Nephron (organoid): ENCODE results near the gene PHOX2A.

Experiments
- H3K27ac Mint-ChIP-seq, 3 experiments: 2 replicates each; pipeline ENCODE4 v1.8.0; 2020; ENCODE audit warnings: mixed read lengths in 3 of 3, mild to moderate bottlenecking in 2 of 3, moderate library complexity in 1 of 3
- H3K27me3 Mint-ChIP-seq: 2 replicates; pipeline ENCODE4 v1.8.0; 2021; ENCODE audit warnings: low read depth, mild to moderate bottlenecking, moderate library complexity, mixed read lengths
- H3K36me3 Mint-ChIP-seq: 2 replicates; pipeline ENCODE4 v1.8.0; 2020; ENCODE audit warnings: low read depth, mixed read lengths
- H3K4me1 Mint-ChIP-seq: 2 replicates; pipeline ENCODE4 v1.8.0; 2020; ENCODE audit warnings: mixed read lengths
- H3K4me3 Mint-ChIP-seq, 3 experiments: 2 replicates each; pipeline ENCODE4 v1.8.0; 2020; ENCODE audit warnings: mild to moderate bottlenecking in 3 of 3, mixed read lengths in 3 of 3, moderate library complexity in 2 of 3
- H3K9me3 Mint-ChIP-seq: 2 replicates; pipeline ENCODE4 v1.8.0; 2020; ENCODE audit warnings: mixed read lengths
- TF ChIP-seq, protein P1 (sequence below), 3 experiments: fragments of 200-600 bp; sonication (generic); IDR thresholded peaks; one replicate each; pipeline ENCODE4 v1.5.0; 2021; ENCODE audit warnings: antibody characterized with exemption in 3 of 3; ENCODE audit not compliant: unreplicated experiment in 3 of 3

The PHOX2A gene

DNA sequence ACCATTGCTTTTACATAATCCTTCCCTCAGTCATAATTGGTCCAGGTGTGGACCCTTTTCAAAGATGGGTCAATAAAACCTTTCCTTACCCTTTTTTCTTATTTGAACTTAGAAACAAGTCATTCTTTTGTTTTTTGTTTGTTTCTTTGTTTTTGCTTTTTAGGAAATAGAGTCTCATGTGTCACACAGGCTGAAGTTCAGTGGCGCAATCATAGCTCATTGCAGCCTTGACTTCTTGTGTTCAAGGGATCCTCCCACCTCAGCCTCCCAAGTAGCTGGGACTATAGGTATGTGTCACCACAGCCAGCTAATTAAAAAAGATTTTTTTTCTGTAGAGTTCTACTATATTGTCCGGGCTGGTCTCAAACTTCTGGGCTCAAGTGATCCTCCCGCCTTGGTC lies 9.4 kb upstream of the PHOX2A start:
- Mint-ChIP-seq H3K9me3 (no peaks in the 10 kb centered on the region), H3K27me3 (peaks cover 55% of the 10 kb centered on the region)
- TF ChIP-seq, protein P1, sequence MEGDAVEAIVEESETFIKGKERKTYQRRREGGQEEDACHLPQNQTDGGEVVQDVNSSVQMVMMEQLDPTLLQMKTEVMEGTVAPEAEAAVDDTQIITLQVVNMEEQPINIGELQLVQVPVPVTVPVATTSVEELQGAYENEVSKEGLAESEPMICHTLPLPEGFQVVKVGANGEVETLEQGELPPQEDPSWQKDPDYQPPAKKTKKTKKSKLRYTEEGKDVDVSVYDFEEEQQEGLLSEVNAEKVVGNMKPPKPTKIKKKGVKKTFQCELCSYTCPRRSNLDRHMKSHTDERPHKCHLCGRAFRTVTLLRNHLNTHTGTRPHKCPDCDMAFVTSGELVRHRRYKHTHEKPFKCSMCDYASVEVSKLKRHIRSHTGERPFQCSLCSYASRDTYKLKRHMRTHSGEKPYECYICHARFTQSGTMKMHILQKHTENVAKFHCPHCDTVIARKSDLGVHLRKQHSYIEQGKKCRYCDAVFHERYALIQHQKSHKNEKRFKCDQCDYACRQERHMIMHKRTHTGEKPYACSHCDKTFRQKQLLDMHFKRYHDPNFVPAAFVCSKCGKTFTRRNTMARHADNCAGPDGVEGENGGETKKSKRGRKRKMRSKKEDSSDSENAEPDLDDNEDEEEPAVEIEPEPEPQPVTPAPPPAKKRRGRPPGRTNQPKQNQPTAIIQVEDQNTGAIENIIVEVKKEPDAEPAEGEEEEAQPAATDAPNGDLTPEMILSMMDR (IDR thresholded peaks at IDR 0.05; ENCODE audit: unreplicated experiment in 3 of 3): no peak

DNA sequence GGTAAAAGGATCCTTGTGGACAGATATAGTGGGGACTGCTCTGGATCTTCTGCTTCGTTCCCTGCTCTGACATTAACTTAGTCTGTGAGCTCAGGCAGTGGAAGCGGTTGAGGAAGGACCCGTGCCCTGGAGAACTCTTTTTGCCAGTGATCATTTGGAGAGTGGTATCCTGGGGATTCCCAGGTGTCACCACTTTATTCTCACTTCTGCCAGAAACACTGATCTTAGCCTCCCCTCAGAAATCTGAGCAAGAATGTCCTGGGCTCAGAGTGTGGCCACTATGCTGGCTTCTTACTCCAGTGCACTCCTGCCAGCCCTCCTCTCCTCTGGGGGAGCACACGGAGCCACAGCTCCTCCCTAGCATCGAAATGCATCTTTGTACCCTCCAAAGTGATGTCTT lies 7.6 kb upstream of the PHOX2A start:
- Mint-ChIP-seq H3K27ac (no peak overlapping the region), H3K27me3 (peaks cover 50% of the 10 kb centered on the region), H3K4me1 (no peaks in the 10 kb centered on the region)

More for the DNA sequence above, 9.4 kb upstream of the PHOX2A start:
- no peaks in the 10 kb centered on the region for H3K36me3 Mint-ChIP-seq
- no peaks in the 10 kb centered on the region for H3K4me1 Mint-ChIP-seq
- H3K27ac Mint-ChIP-seq: no peak overlapping the region
- no peak overlapping the region for H3K4me3 Mint-ChIP-seq

DNA sequence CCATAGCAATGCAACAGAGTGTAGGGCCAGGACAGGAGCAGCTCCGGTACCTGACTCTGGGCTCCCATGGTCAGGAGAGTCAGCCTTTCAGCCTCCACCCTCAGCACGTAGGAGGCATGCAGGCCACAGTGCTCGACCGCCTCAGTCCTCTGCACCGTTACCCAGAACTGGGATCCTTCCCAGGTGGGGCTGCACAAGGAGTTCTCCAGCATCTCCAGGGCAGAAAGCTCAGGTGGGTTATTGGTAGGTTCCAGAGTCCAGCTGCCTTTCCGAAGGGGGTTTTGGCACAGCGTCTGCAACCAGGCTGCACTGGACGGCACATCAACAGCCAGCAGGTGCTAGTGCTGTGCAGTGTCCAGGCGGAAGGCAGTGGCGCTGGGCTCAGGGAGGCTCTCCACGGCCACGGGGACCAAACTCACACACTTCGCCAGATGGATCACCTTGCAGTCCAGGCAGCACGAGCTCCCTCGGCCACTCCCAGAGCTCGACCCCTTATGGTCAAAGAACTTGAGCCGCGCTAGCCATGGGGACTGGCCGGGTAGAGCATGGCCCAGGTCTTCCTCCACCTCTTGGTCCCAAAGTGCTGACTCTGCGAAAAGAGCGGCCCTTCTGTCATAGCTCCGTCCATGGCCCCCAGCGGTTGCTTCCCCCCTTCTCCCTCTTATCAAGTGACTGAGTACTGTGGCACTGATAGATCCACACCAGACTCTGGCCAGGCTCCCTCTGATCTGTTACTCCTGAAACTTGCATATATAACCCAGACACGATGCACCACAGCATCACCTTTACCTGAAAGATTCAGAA lies 6.9 kb upstream of the PHOX2A start:
- H3K27me3 Mint-ChIP-seq: peaks cover 47% of the 10 kb centered on the region
- TF ChIP-seq, protein P1 (IDR thresholded peaks at IDR 0.05; ENCODE audit: unreplicated experiment in 3 of 3): no peak
- H3K9me3 Mint-ChIP-seq: no peaks in the 10 kb centered on the region
- no peaks in the 10 kb centered on the region for H3K36me3 Mint-ChIP-seq
- no peaks in the 10 kb centered on the region for H3K4me1 Mint-ChIP-seq
- H3K4me3 Mint-ChIP-seq: no peak overlapping the region
- no peak overlapping the region for H3K27ac Mint-ChIP-seq

More for the DNA sequence above, 7.6 kb upstream of the PHOX2A start:
- Mint-ChIP-seq H3K36me3 (no peaks in the 10 kb centered on the region), H3K4me3 (no peak overlapping the region), H3K9me3 (no peaks in the 10 kb centered on the region)
- TF ChIP-seq, protein P1 (IDR thresholded peaks at IDR 0.05; ENCODE audit: unreplicated experiment in 3 of 3): no peak

DNA sequence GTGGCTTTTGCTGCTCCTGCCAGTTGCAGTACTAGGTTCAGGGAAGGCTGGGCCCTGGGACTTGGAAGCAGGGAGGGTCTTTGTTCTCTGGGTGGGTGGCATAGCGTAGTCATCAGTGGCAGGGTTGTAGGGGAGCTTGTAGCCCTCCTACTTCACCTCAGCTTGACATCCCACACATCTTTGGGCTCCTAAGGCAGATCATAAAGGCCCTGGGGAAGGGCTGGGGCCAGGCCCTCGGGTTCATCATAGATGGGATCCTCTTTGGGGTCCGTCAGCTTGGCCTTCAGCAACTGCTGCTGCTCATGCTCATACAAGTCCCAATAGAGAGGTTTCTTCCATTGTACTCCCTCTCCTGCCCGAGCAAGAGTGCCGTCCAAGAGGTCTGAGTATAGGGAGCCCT lies 6.0 kb upstream of the PHOX2A start:
- H3K4me1 Mint-ChIP-seq: no peaks in the 10 kb centered on the region
- no peaks in the 10 kb centered on the region for H3K9me3 Mint-ChIP-seq
- no peak overlapping the region for H3K27ac Mint-ChIP-seq
- H3K27me3 Mint-ChIP-seq: peaks cover 42% of the 10 kb centered on the region
- H3K36me3 Mint-ChIP-seq: no peaks in the 10 kb centered on the region
- TF ChIP-seq, protein P1 (IDR thresholded peaks at IDR 0.05; ENCODE audit: unreplicated experiment in 3 of 3): no peak
- no peak overlapping the region for H3K4me3 Mint-ChIP-seq

DNA sequence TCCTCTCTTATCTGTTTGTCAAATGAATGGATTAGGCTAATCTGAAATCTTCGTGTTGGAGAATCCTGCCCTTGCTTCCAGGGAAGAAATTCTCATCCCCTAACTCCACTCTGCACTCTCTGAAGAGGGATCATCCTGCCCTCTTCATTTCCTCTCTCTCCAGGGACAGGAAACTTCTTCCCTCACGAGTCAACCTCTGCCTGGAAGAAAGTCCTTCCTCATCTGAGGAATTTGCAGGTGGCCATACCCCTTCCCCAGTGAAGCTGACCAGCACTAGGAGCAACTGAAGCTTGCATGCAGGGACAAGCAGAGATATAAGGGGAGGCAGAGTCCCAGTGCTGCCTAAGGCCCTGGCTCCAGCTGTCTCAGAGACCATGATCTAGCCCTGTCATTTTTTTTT lies 3.6 kb upstream of the PHOX2A start:
- no peak overlapping the region for H3K4me3 Mint-ChIP-seq
- H3K27ac Mint-ChIP-seq: no peak overlapping the region
- H3K9me3 Mint-ChIP-seq: peaks cover 4% of the 10 kb centered on the region
- peaks cover 4% of the 10 kb centered on the region for H3K4me1 Mint-ChIP-seq
- peaks cover 39% of the 10 kb centered on the region for H3K27me3 Mint-ChIP-seq
- H3K36me3 Mint-ChIP-seq: no peaks in the 10 kb centered on the region
- TF ChIP-seq, protein P1 (IDR thresholded peaks at IDR 0.05; ENCODE audit: unreplicated experiment in 3 of 3): no peak

DNA sequence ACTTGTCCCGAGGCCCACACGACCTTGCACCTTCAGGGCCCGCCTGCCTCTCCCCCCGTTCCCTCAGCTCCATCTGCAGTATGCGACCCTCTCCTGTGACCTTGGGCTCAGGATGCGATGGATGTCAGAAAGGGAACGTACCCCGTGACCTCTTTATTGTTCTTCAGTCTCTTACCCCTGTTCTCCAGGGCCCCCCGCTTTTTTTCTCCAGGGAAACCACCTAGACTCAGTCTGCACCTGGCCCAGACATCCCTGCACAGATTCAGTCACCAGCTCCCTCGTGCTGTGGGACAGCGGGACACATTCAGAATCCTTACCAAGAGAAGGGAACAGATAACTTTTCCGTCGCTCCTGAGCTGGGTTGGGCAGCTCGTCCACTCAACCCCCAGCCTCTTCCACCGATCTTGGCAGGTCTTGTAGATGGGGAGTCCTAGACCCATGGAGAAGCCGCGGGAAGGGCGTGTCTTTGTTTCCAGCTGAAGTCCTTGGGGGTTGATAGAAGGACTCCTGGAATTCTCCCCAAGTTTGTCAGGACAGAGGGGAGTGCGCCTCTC lies 1.4 kb upstream of the PHOX2A start:
- Mint-ChIP-seq H3K36me3 (no peaks in the 10 kb centered on the region), H3K27ac (no peak overlapping the region), H3K9me3 (peaks cover 4% of the 10 kb centered on the region), H3K27me3 (peaks cover 43% of the 10 kb centered on the region), H3K4me3 (no peak overlapping the region), H3K4me1 (peaks cover 6% of the 10 kb centered on the region)
- TF ChIP-seq, protein P1 (IDR thresholded peaks at IDR 0.05; ENCODE audit: unreplicated experiment in 3 of 3): no peak
